H1 (cell line): ENCODE data around the gene BRIP1. TPM values are rescaled to one million over a fixed set of nuclear protein-coding genes. Genes with fewer than 3 reads are reported as not detected.
"Not testable (repeated sequence)": the region's sequence is repeated elsewhere in the genome, so short reads cannot be mapped to it uniquely, and the experiment has no call there.

Experiments
- CTCF ChIA-PET: fragments of 300-600 bp; sonication (Branson Sonifier 250); formaldehyde crosslinking; loops from one replicate; lab custom pipeline; 2021; ENCODE audit not compliant: partially characterized antibody; lab: Charles Lee
- POLR2A ChIA-PET: fragments of 300-600 bp; sonication (Branson Sonifier 250); formaldehyde crosslinking; loops from one replicate; lab custom pipeline; 2021; ENCODE audit warnings: inconsistent platforms; ENCODE audit not compliant: partially characterized antibody; lab: Charles Lee
- DNase-seq, 2 experiments: peaks; one replicate each; pipeline versions ENCODE4 v3.0.0 to v3.0.0-alpha.2; 2010 to 2022; ENCODE audit warnings: low spot score in 2 of 2, low read depth in 1 of 2, mixed read lengths in 1 of 2
- FAIRE-seq: peaks from 2 replicates; lab custom pipeline; 2011; peaks lifted over from hg19 to GRCh38; lab: Jason Lieb, UNC
- H2AFZ ChIP-seq: 2 replicates; pipeline ENCODE4 v1.8.1; 2012; ENCODE audit warnings: low read length, inconsistent platforms
- H2AK5ac ChIP-seq: 2 replicates; pipeline ENCODE4 v1.6.1; 2013; ENCODE audit warnings: low read depth, low read length
- H2BK120ac ChIP-seq: replicated peaks from 2 replicates; pipeline ENCODE3; 2013; ENCODE audit warnings: low read depth, low read length, inconsistent platforms
- H2BK12ac ChIP-seq: 2 replicates; pipeline ENCODE4 v1.6.1; 2013; ENCODE audit warnings: low read depth, low read length
- H2BK15ac ChIP-seq: 2 replicates; pipeline ENCODE4 v1.6.1; 2013; ENCODE audit warnings: low read length
- H2BK20ac ChIP-seq: 2 replicates; pipeline ENCODE4 v1.6.1; 2013; ENCODE audit warnings: low read length
- H2BK5ac ChIP-seq: 2 replicates; pipeline ENCODE4 v1.6.1; 2013; ENCODE audit warnings: low read depth, low read length
- H3K14ac ChIP-seq: 2 replicates; pipeline ENCODE4 v1.6.1; 2013; ENCODE audit warnings: inconsistent platforms; ENCODE audit not compliant: insufficient read length
- H3K18ac ChIP-seq: 2 replicates; pipeline ENCODE4 v1.6.1; 2013; ENCODE audit warnings: low read length; ENCODE audit errors: extremely low read depth
- H3K23ac ChIP-seq: 2 replicates; pipeline ENCODE4 v1.6.1; 2013; ENCODE audit warnings: inconsistent platforms; ENCODE audit not compliant: insufficient read length
- H3K23me2 ChIP-seq: 2 replicates; pipeline ENCODE4 v1.6.1; 2013; ENCODE audit warnings: low read depth, low read length
- H3K27ac ChIP-seq: 2 replicates; pipeline ENCODE4 v1.6.1; 2011; ENCODE audit warnings: low read depth, low read length, inconsistent platforms
- H3K27me3 ChIP-seq, 4 experiments: replicated peaks in 1 of 4; 1 replicate in 1 of 4; 2 replicates in 3 of 4; pipeline versions ENCODE4 v1.6.1 to v1.8.1; 2011 to 2013; ENCODE audit warnings: low read length in 3 of 4, mild to moderate bottlenecking in 3 of 4, inconsistent platforms in 2 of 4, mixed read lengths in 2 of 4, moderate library complexity in 1 of 4; ENCODE audit not compliant: control insufficient read depth in 3 of 4, insufficient read depth in 3 of 4; ENCODE audit errors: extremely low read depth in 1 of 4
- H3K36me3 ChIP-seq, 4 experiments: 2 replicates each; pipeline versions ENCODE4 v1.6.1 to v1.8.1; 2011 to 2013; ENCODE audit warnings: mild to moderate bottlenecking in 4 of 4, low read length in 3 of 4, moderate library complexity in 2 of 4, control low read depth in 1 of 4, inconsistent platforms in 1 of 4; ENCODE audit not compliant: insufficient read depth in 4 of 4, control insufficient read depth in 2 of 4
- H3K4ac ChIP-seq: replicated peaks from 2 replicates; pipeline ENCODE3; 2013; ENCODE audit warnings: low read length, low read depth, mixed read lengths, inconsistent platforms; ENCODE audit not compliant: insufficient read length
- H3K4me1 ChIP-seq, 4 experiments: replicated peaks in 1 of 4; 1 replicate in 1 of 4; 2 replicates in 3 of 4; pipeline versions ENCODE4 v1.6.1 to v1.8.1; 2011 to 2013; ENCODE audit warnings: low read length in 3 of 4, inconsistent platforms in 2 of 4, mixed read lengths in 1 of 4; ENCODE audit not compliant: insufficient read depth in 4 of 4, control insufficient read depth in 3 of 4
- H3K4me2 ChIP-seq, 2 experiments: 2 replicates each; pipeline versions ENCODE4 v1.6.1 to v1.8.1; 2011 to 2013; ENCODE audit warnings: low read depth in 2 of 2, low read length in 2 of 2, control low read depth in 1 of 2, inconsistent platforms in 1 of 2, mild to moderate bottlenecking in 1 of 2; ENCODE audit not compliant: insufficient read depth in 1 of 2
- H3K4me3 ChIP-seq, 4 experiments: fragments of 200-600, 300-600 bp in 1 of 4; sonication (generic), shearing (Covaris generic), sonication (Bioruptor Twin) in 1 of 4; 2 replicates each; pipeline versions ENCODE4 v1.5.1 to v1.8.1; 2011 to 2016; ENCODE audit warnings: low read length in 4 of 4, low read depth in 3 of 4, control low read depth in 2 of 4, inconsistent platforms in 2 of 4, mild to moderate bottlenecking in 2 of 4, mixed read lengths in 1 of 4, moderate library complexity in 1 of 4; ENCODE audit not compliant: insufficient read depth in 2 of 4; ENCODE audit errors: extremely low read depth in 1 of 4
- H3K56ac ChIP-seq: replicated peaks from 2 replicates; pipeline ENCODE3; 2013; ENCODE audit warnings: low read depth, mild to moderate bottlenecking, mixed read lengths, low read length, inconsistent platforms; ENCODE audit not compliant: insufficient read length
- H3K79me1 ChIP-seq: 2 replicates; pipeline ENCODE4 v1.6.1; 2013; ENCODE audit warnings: low read depth, low read length, control low read depth
- H3K79me2 ChIP-seq, 2 experiments: 2 replicates each; pipeline versions ENCODE4 v1.6.1 to v1.8.1; 2012 to 2013; ENCODE audit warnings: low read length in 2 of 2, mild to moderate bottlenecking in 2 of 2, inconsistent platforms in 1 of 2; ENCODE audit not compliant: insufficient read depth in 2 of 2, control insufficient read depth in 1 of 2
- H3K9ac ChIP-seq, 4 experiments: replicated peaks in 1 of 4; 1 replicate in 1 of 4; 2 replicates in 3 of 4; pipeline versions ENCODE4 v1.6.1 to v1.8.1; 2011 to 2013; ENCODE audit warnings: low read depth in 3 of 4, low read length in 3 of 4, control low read depth in 2 of 4, mild to moderate bottlenecking in 2 of 4, moderate library complexity in 2 of 4, inconsistent platforms in 1 of 4; ENCODE audit errors: extremely low read depth in 1 of 4
- H3K9me3 ChIP-seq, 2 experiments: 2 replicates each; pipeline versions ENCODE4 v1.6.1 to v1.8.1; 2012 to 2013; ENCODE audit warnings: mild to moderate bottlenecking in 2 of 2, moderate library complexity in 2 of 2, control low read depth in 1 of 2, inconsistent platforms in 1 of 2, low read depth in 1 of 2, low read length in 1 of 2, mixed read lengths in 1 of 2; ENCODE audit not compliant: insufficient read depth in 2 of 2
- H4K20me1 ChIP-seq, 2 experiments: replicated peaks in 1 of 2; 2 replicates each; pipeline versions ENCODE3 to v1.8.1; 2011 to 2013; ENCODE audit warnings: inconsistent platforms in 2 of 2, low read length in 2 of 2, mild to moderate bottlenecking in 1 of 2; ENCODE audit not compliant: insufficient read depth in 2 of 2, control insufficient read depth in 1 of 2
- H4K5ac ChIP-seq: 2 replicates; pipeline ENCODE4 v1.6.1; 2013; ENCODE audit warnings: low read length, low read depth, mixed read lengths, inconsistent platforms; ENCODE audit not compliant: insufficient read length
- H4K8ac ChIP-seq: 2 replicates; pipeline ENCODE4 v1.8.0; 2013; ENCODE audit warnings: mild to moderate bottlenecking, moderate library complexity, low read length, inconsistent platforms; ENCODE audit not compliant: insufficient read depth; ENCODE audit errors: extremely low read depth
- H4K91ac ChIP-seq: replicated peaks from 2 replicates; pipeline ENCODE3; 2013; ENCODE audit warnings: low read length, mixed read lengths, inconsistent platforms; ENCODE audit not compliant: insufficient read length
- WGBS, 2 experiments: shearing (Covaris generic) in 1 of 2; methylation state at CpG; one replicate each; pipeline versions ENCODE4 v1.1.6 to v1.1.7; 2013 to 2015; ENCODE audit warnings: low lambda C conversion rate in 2 of 2, mixed read lengths in 2 of 2, inconsistent platforms in 1 of 2, low coverage in 1 of 2, missing lambda C conversion rate in 1 of 2; ENCODE audit not compliant: insufficient replicate concordance in 2 of 2, insufficient coverage in 1 of 2, insufficient read length in 1 of 2; ENCODE audit errors: extremely low coverage in 1 of 2, missing lambda C conversion rate in 1 of 2; 5-methylcytosine and 5-hydroxymethylcytosine counted together
- polyA plus RNA-seq, 7 experiments: library from polyadenylated mRNA; depleted of rRNA in 3 of 7; stranded (reverse) in 5 of 7; unstranded in 2 of 7; fragments of >200 nt in 5 of 7; fragments of 200-250 nt in 2 of 7; gene quantifications; 1 replicate in 5 of 7; 2 replicates in 1 of 7; 4 replicates in 1 of 7; pipeline versions ENCODE4 v1.2.1 to v1.2.3, GENCODE V29; 2011 to 2013; ENCODE audit warnings: missing spikeins in 2 of 7, mixed read lengths in 2 of 7
- total RNA-seq: library from RNA; stranded (reverse); fragmentation: NEBNext Ultra II Directional; extraction: Animal tissue kit (Norgen Biotek cat#: 25700); gene quantifications from 2 replicates; pipeline ENCODE4 v1.2.1, GENCODE V29; 2021

The BRIP1 gene
- total and polyA plus RNA-seq, 2 of the 8 experiments (the other 6 are each of a cell fraction or from before 2014, with no cell fraction given) = 5.8 to 19.2 TPM

DNA sequence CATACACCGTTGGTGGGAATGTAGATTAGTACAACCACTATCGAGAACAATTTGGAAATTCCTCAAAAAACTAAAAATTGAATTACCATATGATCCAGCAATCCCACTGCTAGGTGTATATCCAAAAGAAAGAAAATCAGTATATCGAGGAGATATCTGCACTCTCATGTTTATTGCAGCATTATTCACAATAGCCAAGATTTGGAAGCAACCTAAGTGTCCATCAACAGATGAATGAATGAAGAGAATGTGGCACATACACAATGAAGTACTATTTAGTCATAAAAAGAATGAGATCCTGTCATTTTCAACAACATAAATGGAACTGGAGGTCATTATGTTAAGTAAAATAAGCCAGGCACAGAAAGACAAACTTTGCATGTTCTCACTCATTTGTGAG lies 44.1 kb downstream of the BRIP1 start:
- H4K8ac ChIP-seq, H3K4me1 ChIP-seq, H3K14ac ChIP-seq, H3K56ac ChIP-seq, H3K23ac ChIP-seq, H3K27me3 ChIP-seq, H2AK5ac ChIP-seq, H2BK120ac ChIP-seq, H2BK12ac ChIP-seq, FAIRE-seq, H3K79me2 ChIP-seq, POLR2A ChIA-PET, H2BK15ac ChIP-seq, H4K91ac ChIP-seq, H4K5ac ChIP-seq, H3K23me2 ChIP-seq, CTCF ChIA-PET, H3K4me3 ChIP-seq, H2AFZ ChIP-seq, H3K18ac ChIP-seq, H4K20me1 ChIP-seq, H2BK5ac ChIP-seq, H3K9me3 ChIP-seq, H3K4me2 ChIP-seq, DNase-seq, H3K27ac ChIP-seq, H3K4ac ChIP-seq, H2BK20ac ChIP-seq, H3K79me1 ChIP-seq, H3K9ac ChIP-seq: not testable (repeated sequence)
- WGBS, 2 experiments = 99% methylated on average over 3 of the region's 3 CpGs; no CpG with 5 or more reads in 1 of the 2 experiments
- peaks cover 0 to 13% (median 5%) of the 10 kb centered on the region in 4 experiments; a peak in 4 of 8 replicates for H3K36me3 ChIP-seq
